A549 (cell line): ENCODE results near the gene NOTCH2. TPM values are rescaled to one million over a fixed set of nuclear protein-coding genes. Genes with fewer than 3 reads are reported as not detected.

ENCODE experiments used
- ATAC-seq, 2 experiments: fragments of 200-7000 bp in 1 of 2; fragments of >200 bp in 1 of 2; cut with Nextera tagmentation in 1 of 2; cut with Tn5 transposase in 1 of 2; 3 replicates each; pipeline versions ENCODE4 v1.8.0 to v1.9.1; 2018 to 2020; ENCODE audit warnings: mild to moderate bottlenecking in 1 of 2, moderate library complexity in 1 of 2
- CTCF ChIA-PET: fragments of 300-600 bp; sonication (Branson Sonifier 250); formaldehyde crosslinking; extraction: SDS; loops from one replicate; lab custom pipeline; 2021; ENCODE audit warnings: antibody characterized with exemption, inconsistent platforms; lab: Yijun Ruan, JAX
- POLR2A ChIA-PET: fragments of 350-600 bp; formaldehyde crosslinking; extraction: SDS; loops from one replicate; lab custom pipeline; 2021; ENCODE audit warnings: antibody characterized with exemption, inconsistent platforms; lab: Yijun Ruan, JAX
- DNase-seq, 2 experiments: peaks; one replicate each; pipeline versions ENCODE4 v3.0.0 to v3.0.0-alpha.2; 2011 to 2016; ENCODE audit warnings: low read depth in 1 of 2, low spot score in 1 of 2
- FAIRE-seq: peaks from 2 replicates; lab custom pipeline; 2011; peaks lifted over from hg19 to GRCh38; lab: Jason Lieb, UNC
- H3K27ac ChIP-seq, 2 experiments: fragments of >200 bp; sonication (Bioruptor Twin); formaldehyde crosslinking; 3 replicates each; pipeline ENCODE4 v1.5.1; 2016 to 2017
- H3K4me1 ChIP-seq: fragments of >200 bp; sonication (Bioruptor Twin); formaldehyde crosslinking; 3 replicates; pipeline ENCODE4 v1.6.1; 2016
- H3K4me2 ChIP-seq: fragments of >200 bp; sonication (Bioruptor Twin); formaldehyde crosslinking; 3 replicates; pipeline ENCODE4 v1.6.1; 2016
- H3K4me3 ChIP-seq: fragments of >200 bp; sonication (Bioruptor Twin); formaldehyde crosslinking; 3 replicates; pipeline ENCODE4 v1.5.1; 2016
- H3K9me3 ChIP-seq: fragments of >200 bp; sonication (Bioruptor Twin); formaldehyde crosslinking; 3 replicates; pipeline ENCODE4 v1.6.1; 2016
- CEBPB ChIP-seq, 2 experiments: fragments of >200 bp in 1 of 2; sonication (Bioruptor Twin) in 1 of 2; formaldehyde crosslinking in 1 of 2; IDR thresholded peaks; 2 replicates each; pipeline ENCODE4 v1.6.1; 2012 to 2016
- CTCF ChIP-seq: fragments of >200 bp; sonication (Bioruptor Twin); formaldehyde crosslinking; IDR thresholded peaks from 3 replicates; pipeline ENCODE4 v1.5.1; 2016
- EHF ChIP-seq: fragments of 250-450 bp; sonication (Bioruptor Pico); IDR thresholded peaks from 2 replicates; pipeline ENCODE4 v1.5.0; 2020; ENCODE audit warnings: mild to moderate bottlenecking
- EP300 ChIP-seq, 2 experiments: fragments of >200 bp; sonication (Bioruptor Twin); formaldehyde crosslinking; IDR thresholded peaks; 2 replicates in 1 of 2; 3 replicates in 1 of 2; pipeline ENCODE4 v1.6.1; 2016 to 2017
- FOXS1 ChIP-seq: fragments of 250-450 bp; sonication (Bioruptor Pico); IDR thresholded peaks from 2 replicates; pipeline ENCODE4 v1.5.0; 2020; ENCODE audit warnings: mild to moderate bottlenecking, moderate library complexity
- GATA3 ChIP-seq: IDR thresholded peaks from 2 replicates; pipeline ENCODE4 v1.6.1; 2012; ENCODE audit warnings: borderline replicate concordance
- HEYL ChIP-seq: fragments of 250-450 bp; sonication (Bioruptor Pico); IDR thresholded peaks from 2 replicates; pipeline ENCODE4 v1.8.0; 2021; ENCODE audit warnings: mild to moderate bottlenecking, moderate library complexity
- HMGXB4 ChIP-seq: fragments of 250-450 bp; sonication (Bioruptor Pico); IDR thresholded peaks from 2 replicates; pipeline ENCODE4 v1.5.0; 2021; ENCODE audit warnings: mild to moderate bottlenecking, moderate library complexity, borderline replicate concordance
- KDM5A ChIP-seq: fragments of 200-600 bp; sonication (generic); IDR thresholded peaks from 2 replicates; pipeline ENCODE4 v1.6.1; 2016; ENCODE audit warnings: antibody characterized with exemption, mild to moderate bottlenecking
- MAX ChIP-seq: IDR thresholded peaks from 2 replicates; pipeline ENCODE4 v1.6.1; 2012
- NFE2L2 ChIP-seq: fragments of 150-350 bp; conservative IDR thresholded peaks from 2 replicates; pipeline ENCODE4 v1.6.1; 2014; ENCODE audit warnings: low read length
- NPAS2 ChIP-seq: fragments of 250-450 bp; sonication (Bioruptor Pico); IDR thresholded peaks from 2 replicates; pipeline ENCODE4 v1.8.0; 2022; ENCODE audit warnings: mild to moderate bottlenecking, moderate library complexity, borderline replicate concordance
- POLR2A ChIP-seq: IDR thresholded peaks from 2 replicates; pipeline ENCODE4 v1.6.1; 2012; ENCODE audit warnings: mild to moderate bottlenecking, low read length
- SREBF2 ChIP-seq: fragments of 450-650 bp; IDR thresholded peaks from 2 replicates; pipeline ENCODE4 v1.6.1; 2014; ENCODE audit warnings: mild to moderate bottlenecking, moderate library complexity
- TFCP2L1 ChIP-seq: fragments of 250-450 bp; sonication (Bioruptor Pico); IDR thresholded peaks from 2 replicates; pipeline ENCODE4 v1.5.0; 2021; ENCODE audit warnings: mild to moderate bottlenecking
- ZC3H11A ChIP-seq: fragments of 450-650 bp; IDR thresholded peaks from 2 replicates; pipeline ENCODE4 v1.6.1; 2014; ENCODE audit warnings: antibody characterized with exemption, mild to moderate bottlenecking
- ZNF302 ChIP-seq: fragments of 250-450 bp; sonication (Bioruptor Pico); IDR thresholded peaks from 2 replicates; pipeline ENCODE4 v1.9.0; 2021; ENCODE audit warnings: inconsistent platforms, mild to moderate bottlenecking, moderate library complexity
- WGBS: methylation state at CpG from one replicate; pipeline ENCODE4 v1.1.6; 2017; ENCODE audit errors: missing lambda C conversion rate; 5-methylcytosine and 5-hydroxymethylcytosine counted together
- polyA plus RNA-seq, 4 experiments: library from polyadenylated mRNA; depleted of rRNA in 3 of 4; stranded (reverse); fragments of >200 nt; fragmentation: RNase III in 1 of 4; extraction: RNeasy Plus Mini Kit Qiagen cat#74134 plus additional on column Dnase treatment in 1 of 4; gene quantifications; 2 replicates in 3 of 4; 3 replicates in 1 of 4; pipeline ENCODE4 v1.2.3, GENCODE V29; 2011 to 2017
- TF ChIP-seq, protein P1 (sequence below): fragments of >200 bp; sonication (Bioruptor Twin); formaldehyde crosslinking; IDR thresholded peaks from 3 replicates; pipeline ENCODE4 v1.6.1; 2016
- TF ChIP-seq, protein P2 (sequence below): fragments of 200-600 bp; sonication (generic); IDR thresholded peaks from 2 replicates; pipeline ENCODE4 v1.6.1; 2016; ENCODE audit warnings: antibody characterized with exemption, mild to moderate bottlenecking, moderate library complexity
- TF ChIP-seq, protein P3 (sequence below): IDR thresholded peaks from 2 replicates; pipeline ENCODE4 v1.6.1; 2012; ENCODE audit warnings: low read depth, borderline replicate concordance

The NOTCH2 gene
- polyA plus RNA-seq, 2 of the 4 experiments (the other 2 are of a cell fraction) = 11.6 to 15.0 TPM

GRCh38 chr1:119919241-119919640 lies 150.2 kb downstream of the NOTCH2 start:
- Histone ChIP-seq H3K4me1 (no peaks in the 10 kb centered on the region), H3K4me3 (no peak overlapping the region), H3K27ac (no peak overlapping the region), H3K4me2 (no peak overlapping the region), H3K9me3 (no peaks in the 10 kb centered on the region)
- ATAC-seq (no peak), FAIRE-seq (no peak), DNase-seq (no peak)
- ChIA-PET CTCF (no interaction called here), POLR2A (no interaction called here)
- WGBS = 85% methylated on average over 6 of the region's 7 CpGs
- TF ChIP-seq ZNF302 (CRISPR knock-in tag) = no peak
- TF ChIP-seq, protein P1, sequence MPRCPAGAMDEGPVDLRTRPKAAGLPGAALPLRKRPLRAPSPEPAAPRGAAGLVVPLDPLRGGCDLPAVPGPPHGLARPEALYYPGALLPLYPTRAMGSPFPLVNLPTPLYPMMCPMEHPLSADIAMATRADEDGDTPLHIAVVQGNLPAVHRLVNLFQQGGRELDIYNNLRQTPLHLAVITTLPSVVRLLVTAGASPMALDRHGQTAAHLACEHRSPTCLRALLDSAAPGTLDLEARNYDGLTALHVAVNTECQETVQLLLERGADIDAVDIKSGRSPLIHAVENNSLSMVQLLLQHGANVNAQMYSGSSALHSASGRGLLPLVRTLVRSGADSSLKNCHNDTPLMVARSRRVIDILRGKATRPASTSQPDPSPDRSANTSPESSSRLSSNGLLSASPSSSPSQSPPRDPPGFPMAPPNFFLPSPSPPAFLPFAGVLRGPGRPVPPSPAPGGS = no peak
- no peak for TF ChIP-seq NFE2L2
- no peak for TF ChIP-seq HMGXB4 (CRISPR knock-in tag)
- TF ChIP-seq EP300 (IDR thresholded peaks at IDR 0.05) = no peak
- no peak for TF ChIP-seq CEBPB (IDR thresholded peaks at IDR 0.05)
- TF ChIP-seq GATA3 = no peak
- no peak for TF ChIP-seq MAX
- TF ChIP-seq, protein P2, sequence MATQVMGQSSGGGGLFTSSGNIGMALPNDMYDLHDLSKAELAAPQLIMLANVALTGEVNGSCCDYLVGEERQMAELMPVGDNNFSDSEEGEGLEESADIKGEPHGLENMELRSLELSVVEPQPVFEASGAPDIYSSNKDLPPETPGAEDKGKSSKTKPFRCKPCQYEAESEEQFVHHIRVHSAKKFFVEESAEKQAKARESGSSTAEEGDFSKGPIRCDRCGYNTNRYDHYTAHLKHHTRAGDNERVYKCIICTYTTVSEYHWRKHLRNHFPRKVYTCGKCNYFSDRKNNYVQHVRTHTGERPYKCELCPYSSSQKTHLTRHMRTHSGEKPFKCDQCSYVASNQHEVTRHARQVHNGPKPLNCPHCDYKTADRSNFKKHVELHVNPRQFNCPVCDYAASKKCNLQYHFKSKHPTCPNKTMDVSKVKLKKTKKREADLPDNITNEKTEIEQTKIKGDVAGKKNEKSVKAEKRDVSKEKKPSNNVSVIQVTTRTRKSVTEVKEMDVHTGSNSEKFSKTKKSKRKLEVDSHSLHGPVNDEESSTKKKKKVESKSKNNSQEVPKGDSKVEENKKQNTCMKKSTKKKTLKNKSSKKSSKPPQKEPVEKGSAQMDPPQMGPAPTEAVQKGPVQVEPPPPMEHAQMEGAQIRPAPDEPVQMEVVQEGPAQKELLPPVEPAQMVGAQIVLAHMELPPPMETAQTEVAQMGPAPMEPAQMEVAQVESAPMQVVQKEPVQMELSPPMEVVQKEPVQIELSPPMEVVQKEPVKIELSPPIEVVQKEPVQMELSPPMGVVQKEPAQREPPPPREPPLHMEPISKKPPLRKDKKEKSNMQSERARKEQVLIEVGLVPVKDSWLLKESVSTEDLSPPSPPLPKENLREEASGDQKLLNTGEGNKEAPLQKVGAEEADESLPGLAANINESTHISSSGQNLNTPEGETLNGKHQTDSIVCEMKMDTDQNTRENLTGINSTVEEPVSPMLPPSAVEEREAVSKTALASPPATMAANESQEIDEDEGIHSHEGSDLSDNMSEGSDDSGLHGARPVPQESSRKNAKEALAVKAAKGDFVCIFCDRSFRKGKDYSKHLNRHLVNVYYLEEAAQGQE = no peak
- TF ChIP-seq TFCP2L1 (CRISPR knock-in tag) = no peak
- TF ChIP-seq NPAS2 = no peak
- TF ChIP-seq, protein P3, sequence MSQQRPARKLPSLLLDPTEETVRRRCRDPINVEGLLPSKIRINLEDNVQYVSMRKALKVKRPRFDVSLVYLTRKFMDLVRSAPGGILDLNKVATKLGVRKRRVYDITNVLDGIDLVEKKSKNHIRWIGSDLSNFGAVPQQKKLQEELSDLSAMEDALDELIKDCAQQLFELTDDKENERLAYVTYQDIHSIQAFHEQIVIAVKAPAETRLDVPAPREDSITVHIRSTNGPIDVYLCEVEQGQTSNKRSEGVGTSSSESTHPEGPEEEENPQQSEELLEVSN = no peak
- TF ChIP-seq EHF (CRISPR knock-in tag) = no peak
- no peak for TF ChIP-seq SREBF2
- TF ChIP-seq HEYL (CRISPR knock-in tag) = no peak
- TF ChIP-seq POLR2A = no peak
- no peak for TF ChIP-seq CTCF
- TF ChIP-seq KDM5A = no peak

DNA sequence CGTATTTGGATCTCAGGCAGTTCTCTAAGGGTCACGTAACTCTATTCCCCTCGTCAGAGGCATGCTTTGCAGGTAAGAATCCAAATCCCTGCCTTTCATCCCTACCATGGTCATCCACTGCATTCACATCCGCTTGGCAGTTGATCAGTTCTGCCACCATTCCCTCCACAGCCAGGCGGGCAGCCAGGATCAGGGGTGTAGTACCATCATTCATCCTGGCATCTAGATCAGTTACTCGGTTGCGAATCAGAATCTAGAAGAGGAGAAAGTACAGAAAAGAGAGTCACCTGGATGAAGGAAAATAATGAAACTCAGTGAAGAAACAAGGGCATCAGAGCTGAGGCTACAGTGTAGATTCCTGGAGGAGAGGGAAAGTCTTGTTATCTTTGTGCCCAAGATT lies 151.2 kb downstream of the NOTCH2 start:
- ATAC-seq (no peak), FAIRE-seq (no peak), DNase-seq (no peak)
- ChIA-PET CTCF (no interaction called here), POLR2A (no interaction called here)
- H3K9me3 ChIP-seq = no peaks in the 10 kb centered on the region
- WGBS = 92% methylated on average over 7 of the region's 7 CpGs
- no peak for TF ChIP-seq ZC3H11A
- no peak for TF ChIP-seq FOXS1 (CRISPR knock-in tag)
- no peak overlapping the region for H3K27ac ChIP-seq
- H3K4me3 ChIP-seq = no peak overlapping the region
- no peak overlapping the region for H3K4me2 ChIP-seq
- no peaks in the 10 kb centered on the region for H3K4me1 ChIP-seq
